GM20431 (cell line): ENCODE results near the gene GRSF1.
"Not testable (repeated sequence)": the region's sequence is repeated elsewhere in the genome, so short reads cannot be mapped to it uniquely, and the experiment has no call there.

Source experiments
- in situ Hi-C: fragments of 300-500 bp; cut with MseI, MboI; formaldehyde crosslinking; loops from one replicate; pipeline ENCODE4 v1.15.0; 2020; ENCODE audit warnings: low sequenced_read_pairs; ENCODE audit not compliant: unreplicated experiment

The GRSF1 gene, protein sequence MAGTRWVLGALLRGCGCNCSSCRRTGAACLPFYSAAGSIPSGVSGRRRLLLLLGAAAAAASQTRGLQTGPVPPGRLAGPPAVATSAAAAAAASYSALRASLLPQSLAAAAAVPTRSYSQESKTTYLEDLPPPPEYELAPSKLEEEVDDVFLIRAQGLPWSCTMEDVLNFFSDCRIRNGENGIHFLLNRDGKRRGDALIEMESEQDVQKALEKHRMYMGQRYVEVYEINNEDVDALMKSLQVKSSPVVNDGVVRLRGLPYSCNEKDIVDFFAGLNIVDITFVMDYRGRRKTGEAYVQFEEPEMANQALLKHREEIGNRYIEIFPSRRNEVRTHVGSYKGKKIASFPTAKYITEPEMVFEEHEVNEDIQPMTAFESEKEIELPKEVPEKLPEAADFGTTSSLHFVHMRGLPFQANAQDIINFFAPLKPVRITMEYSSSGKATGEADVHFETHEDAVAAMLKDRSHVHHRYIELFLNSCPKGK

DNA sequence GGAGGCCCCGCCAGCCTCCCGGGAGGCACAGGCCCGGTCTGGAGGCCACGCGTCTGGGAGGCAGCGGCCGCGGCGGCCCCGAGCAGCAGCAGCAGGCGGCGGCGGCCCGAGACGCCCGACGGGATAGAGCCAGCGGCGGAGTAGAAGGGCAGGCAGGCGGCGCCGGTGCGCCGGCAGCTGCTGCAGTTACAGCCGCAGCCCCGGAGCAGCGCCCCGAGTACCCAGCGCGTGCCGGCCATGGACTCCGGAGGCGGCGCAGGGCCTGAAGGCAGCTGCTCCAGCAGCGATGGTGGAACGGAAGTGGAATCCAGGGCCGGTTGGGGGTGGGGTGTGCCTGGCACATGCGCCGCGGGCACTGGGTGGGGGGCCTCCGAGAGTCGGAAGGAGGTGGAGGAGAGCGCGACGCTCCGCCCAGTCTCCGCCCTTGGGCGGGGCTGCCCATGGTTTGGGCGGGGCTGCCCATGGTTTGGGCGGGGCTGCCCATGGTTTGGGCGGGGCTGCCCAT is at the start of gene GRSF1:
Gene GRSF1, minus strand, starts transcription at position 302 of the 505 bp plus-strand sequence. Its CDS starts 63 bp downstream, at position 239.
- in situ Hi-C loops, result no loop called here

DNA sequence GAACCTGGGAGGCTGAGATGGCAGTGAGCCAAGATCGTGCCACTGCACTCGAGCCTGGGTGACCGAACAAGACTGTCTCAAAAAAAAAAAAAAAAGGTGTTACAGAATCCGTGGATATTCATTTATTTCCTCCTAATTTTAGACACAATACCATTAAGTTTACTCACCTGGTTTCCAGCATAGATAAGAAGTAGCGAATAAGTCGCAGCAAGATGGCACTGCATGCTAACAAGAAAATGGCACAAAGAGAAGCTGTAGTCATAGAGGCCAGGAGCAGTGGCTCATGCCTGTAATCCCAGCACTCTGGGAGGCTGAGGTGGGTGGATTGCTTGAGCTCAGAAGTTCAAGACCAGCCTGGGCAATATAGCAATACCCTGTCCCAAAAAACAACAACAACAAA is 45.5 kb upstream of the GRSF1 start:
- in situ Hi-C loops, result no loop called here

DNA sequence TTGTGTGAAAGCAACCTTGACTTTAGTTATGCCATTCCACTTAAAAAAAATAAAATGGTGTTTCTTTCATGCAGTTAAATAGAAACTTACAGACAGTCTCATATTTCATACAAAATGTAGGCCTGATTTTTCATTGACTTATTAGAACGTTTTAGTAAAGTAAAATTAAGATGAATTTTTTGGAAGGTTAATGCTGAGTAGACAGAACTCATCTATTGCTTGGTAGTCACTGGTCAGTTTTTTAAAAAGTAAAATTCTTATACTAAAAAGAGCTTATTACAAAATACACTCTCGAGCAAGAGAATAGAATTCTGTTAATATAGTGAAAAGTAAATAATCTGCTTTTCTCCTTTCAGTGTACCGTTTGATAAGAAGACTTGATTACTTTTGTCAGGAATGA is 41.0 kb upstream of the GRSF1 start:
- in situ Hi-C loops, result no loop called here

DNA sequence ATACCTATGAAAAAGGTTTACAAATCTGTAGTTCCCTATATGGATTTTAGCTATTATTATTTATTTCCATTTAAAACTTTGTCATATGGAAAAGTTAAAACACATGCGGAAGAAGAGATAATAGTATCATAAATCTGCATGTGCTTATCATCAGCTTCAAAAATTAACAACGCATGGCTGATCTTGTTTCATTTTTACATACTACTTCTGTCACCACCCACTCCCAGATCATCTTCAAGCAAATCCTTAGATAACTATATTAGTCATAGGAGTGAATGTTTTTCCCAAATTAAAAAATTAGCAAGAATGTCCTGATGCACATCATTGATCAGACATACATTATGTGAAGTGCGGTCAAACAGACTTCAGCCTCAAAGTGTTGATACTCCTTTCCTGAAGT is 37.9 kb upstream of the GRSF1 start:
- in situ Hi-C loops, result no loop called here

DNA sequence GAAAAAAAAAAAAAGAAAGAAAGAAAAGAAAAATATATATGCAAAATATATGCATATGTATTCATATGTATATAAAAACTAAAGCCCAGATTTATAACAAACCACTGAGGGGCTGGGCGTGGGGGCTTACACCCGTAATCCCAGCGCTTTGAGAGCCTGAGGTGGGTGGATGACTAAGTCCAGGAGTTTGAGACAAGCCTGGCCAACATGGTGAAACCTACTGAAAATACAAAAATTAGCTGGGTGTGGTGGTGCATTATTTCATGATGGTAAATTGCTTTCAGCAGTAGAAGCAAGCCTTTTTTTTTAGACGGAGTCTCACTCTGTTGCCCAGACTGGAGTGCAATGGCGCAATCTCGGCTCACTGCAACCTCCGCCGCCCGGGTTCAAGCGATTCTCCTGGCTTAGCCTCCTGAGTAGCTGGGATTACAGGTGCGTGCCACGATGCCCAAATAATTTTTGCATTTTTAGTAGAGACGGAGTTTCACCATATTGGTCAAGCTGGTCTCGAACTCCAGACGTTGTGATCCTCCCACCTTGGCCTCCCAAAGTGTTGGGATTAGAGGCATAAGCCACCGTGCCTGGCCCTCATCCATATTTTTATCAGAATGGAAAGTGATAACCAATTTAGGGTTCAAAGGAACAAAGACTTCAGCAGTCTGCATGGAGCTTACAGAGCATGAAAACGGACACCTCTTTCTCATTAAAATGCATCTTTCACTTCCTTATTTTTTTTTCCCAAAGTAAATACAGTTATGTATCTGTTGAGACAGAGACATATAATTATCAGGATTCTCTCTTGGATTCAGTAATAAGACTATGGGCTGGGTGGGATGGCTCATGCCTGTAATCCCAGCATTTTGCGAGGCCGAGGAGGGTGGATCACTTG is 34.8 kb upstream of the GRSF1 start:
- in situ Hi-C loops, result no loop called here

DNA sequence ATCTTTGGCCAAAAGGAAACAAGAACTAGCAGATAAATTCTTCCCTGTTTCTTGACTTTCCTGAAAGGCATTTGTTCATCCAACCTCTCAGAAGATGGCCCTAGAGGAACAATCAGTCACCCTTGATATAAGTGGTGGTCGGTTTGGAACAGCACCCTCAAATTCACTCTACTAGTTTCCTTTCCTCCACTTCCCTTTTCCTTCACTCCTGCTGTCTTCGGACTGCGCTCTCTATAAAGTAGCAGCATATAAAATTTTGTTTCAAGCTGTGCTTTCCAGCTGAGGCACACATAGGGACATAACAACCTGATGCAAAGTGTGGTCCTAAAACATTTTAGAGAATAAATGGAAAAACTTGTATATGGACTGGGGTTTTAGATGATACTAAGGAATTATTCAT is 33.5 kb upstream of the GRSF1 start:
- in situ Hi-C loops, result no loop called here

DNA sequence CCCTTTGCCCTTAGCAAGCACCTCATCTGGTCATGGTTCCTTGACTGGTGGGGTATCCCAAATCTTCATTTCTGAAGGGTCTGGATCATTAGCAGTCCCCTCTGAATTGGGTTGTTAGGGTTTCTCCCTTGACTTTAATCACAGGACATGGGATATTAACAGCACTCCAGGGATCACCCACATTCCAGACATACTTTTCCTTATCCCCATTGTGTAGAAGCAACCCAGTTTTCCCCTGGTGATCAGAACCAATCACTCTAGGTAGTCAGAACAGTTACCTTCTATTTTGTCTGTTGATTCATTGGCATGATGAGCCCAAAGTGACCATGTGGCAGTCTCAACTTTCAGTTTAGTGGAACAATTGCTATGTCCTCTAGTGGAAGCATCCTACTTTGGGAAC is 29.1 kb upstream of the GRSF1 start:
- in situ Hi-C loops, result no loop called here

DNA sequence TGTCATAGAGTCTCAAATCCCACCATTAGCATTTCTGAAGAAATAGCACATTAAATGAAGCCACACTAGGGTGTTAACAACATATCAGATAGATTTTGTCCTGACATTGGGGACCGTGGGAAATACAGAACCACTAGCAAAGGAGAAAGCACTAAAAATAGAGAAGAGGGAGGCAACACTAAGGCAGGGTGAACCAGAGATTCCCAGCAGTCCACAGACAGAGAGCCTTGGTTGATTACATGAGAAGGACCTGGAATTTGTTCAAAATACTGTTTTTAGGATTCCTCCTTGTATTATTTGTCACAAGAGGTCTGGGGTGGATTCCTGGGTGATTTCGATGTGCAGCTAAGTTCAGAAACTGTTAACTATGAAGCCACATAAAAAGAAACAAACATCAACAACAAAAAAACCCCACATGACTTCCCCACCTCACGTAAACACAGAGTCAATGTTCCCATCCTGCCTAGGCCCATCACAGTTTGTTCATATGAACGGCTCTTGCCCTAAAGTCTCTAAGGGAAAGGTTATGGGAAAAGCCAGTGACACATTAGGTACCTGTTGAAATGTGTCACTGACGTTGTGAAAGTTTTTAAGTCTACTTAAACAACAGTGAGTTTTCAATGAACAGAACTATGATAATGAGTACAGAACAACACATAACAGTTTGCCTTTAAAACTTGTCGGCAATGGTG is 23.6 kb upstream of the GRSF1 start:
- in situ Hi-C loops, result no loop called here

DNA sequence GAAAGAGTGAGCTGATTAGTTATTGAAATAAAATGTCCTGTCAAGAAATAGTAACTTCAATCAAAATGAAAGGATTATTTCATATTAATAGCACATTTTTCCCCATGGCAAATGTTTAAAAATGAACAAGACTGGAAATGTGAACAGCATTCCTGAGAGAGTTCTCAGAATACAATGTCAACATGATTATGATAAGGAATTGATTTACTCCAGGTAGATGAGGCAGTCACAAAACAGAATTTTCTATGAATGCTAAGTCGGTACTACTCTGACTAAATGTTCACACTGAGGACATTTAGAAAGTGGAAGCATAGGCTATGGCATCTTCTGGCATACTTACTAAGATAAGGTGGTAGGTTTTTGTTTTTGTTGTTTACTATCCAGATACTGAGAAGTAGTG is 19.4 kb upstream of the GRSF1 start:
- in situ Hi-C loops, result no loop called here

DNA sequence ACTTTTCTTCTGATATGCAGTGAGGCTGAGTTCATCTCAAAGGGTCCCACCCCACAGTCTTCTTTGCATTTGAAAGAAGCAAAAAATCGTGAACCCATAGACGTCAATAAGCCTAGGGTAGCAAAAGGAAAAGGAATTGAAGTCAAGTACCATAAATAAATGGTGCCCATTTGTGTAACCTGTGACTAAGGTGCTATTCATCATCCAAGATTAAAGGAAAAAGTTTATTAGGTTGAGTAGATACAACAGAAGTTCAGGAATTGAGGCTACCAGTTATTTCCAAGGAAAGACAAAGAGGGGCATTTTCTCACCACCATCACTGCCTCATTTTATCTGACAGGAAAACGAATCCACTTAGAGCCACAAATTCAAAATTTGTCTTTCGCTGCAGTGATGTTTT is 18.8 kb upstream of the GRSF1 start:
- in situ Hi-C loops, result no loop called here

DNA sequence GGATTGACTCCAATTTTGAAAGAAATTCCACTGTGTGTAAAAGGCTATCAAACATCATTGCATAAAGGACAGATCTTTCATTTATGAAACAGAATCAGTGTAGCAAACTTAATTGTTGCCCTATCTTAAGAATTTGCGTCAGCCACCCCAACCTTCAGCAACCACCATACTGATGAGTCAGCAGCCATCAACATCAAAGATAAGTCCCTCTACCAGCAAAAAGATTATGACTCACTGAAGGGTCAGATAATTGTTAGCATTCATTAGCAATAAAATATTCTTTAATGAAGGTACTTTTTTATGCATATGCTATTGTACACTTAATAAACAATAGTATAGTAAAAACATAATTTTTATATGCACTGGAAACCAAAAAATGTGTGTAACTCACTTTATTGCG is 15.8 kb upstream of the GRSF1 start:
- in situ Hi-C loops, result no loop called here

DNA sequence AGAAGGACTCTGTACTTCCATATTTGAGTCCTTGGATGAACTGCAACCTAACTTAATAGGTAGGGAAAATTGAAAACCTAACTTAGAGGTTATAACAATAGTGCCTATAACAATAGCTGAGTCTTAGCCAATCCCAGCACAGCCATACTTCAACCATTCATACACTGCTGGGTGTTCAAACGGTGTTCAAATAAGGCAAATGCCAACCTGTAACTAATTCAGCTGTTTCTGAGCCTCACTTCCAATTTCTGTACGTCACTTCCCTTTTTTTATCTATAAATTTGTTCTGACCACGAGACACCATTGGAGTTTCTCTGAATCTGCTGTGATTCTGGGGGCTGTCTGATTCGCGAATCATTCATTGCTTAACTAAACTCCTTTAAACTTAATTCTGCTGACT is 9.6 kb upstream of the GRSF1 start:
- in situ Hi-C loops, result no loop called here

DNA sequence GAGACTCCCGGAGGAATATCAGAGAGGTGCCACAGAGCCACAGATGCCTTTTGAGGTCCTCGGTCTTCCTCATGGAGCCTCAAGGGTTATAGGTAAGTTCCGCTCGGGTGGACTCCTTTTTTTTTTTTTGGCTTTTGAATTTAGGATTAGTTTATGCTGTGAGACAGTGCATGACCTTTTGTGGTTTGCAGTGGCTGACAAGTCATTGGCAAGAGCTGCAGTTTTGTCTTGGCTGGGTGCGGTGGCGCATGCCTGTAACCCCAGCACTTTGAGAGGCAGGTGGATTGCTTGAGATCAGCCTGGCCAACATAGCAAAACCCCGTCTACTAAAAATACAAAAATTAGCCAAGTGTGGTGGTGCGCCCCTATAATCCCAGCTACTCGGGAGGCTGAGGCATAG is 4.5 kb upstream of the GRSF1 start:
- in situ Hi-C loops, result no loop called here

DNA sequence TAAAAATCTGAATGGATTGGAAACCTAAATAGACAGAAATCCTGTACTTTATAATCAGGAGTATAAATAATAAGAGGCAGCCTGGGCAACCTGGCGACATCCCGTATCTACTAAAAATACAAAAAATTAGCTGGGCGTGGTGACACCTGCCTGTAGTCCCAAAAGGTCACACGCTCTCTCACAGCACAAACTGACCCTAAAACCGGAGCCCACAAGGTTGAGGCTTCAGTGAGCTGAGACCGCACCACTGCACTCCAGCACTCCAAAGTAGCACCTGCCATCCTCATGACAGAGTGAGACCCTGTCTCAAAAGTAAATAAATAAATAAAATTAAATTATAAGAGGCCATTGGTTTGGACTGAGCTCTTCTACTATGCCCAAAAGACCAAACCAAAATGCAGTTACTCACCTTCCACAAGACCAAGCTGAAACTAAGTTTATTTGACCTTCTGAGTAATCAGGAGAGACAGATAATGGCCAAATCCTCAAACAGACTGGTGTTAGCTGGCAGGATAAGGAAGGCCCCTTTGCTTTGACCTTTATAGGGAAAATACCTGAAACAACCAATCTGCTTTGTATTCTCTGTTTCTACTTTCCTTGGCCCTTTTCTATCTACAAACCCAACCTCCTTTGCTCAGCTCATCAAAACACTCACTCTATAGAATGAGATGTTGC is 3.2 kb upstream of the GRSF1 start:
- in situ Hi-C loops, result no loop called here

DNA sequence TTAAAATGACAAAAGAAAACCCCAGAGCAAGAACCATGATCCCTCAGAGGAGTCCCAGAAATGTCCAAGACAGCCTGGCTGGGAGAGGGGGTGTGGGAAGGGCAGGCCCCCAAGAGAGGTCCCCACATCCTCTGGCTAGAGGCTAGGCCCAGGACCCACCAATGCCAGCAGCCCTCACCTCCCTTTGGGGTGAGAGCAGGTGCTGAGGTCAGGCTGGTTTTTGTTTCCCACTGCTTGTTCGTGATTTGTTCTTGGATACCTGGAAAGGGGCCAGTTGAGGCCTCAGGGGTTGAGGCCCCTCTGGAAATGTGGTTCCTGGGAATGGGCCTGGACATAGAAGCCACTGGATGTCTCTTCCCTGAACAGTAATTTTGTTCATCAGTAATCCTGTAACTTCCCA is 2.3 kb upstream of the GRSF1 start:
- in situ Hi-C loops, result no loop called here

DNA sequence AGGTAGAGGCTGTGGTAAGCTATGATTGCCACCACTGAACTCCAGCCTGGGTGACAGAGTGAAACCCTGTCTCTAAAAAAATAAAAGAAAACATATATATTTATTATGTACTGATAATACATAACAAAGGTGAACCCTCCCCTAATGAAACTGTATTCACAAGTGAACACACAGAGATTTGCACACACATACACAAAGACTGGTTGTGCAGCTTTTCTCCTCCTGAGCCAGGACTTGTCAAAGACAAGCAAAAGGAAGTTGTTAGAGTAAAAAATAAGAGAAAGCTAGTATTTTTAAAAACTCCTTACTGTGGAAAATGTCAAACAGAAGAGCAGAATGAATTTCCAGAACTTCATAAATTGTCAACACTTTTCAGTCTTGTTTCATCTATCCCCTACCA is 1.5 kb upstream of the GRSF1 start:
- in situ Hi-C loops, result no loop called here

DNA sequence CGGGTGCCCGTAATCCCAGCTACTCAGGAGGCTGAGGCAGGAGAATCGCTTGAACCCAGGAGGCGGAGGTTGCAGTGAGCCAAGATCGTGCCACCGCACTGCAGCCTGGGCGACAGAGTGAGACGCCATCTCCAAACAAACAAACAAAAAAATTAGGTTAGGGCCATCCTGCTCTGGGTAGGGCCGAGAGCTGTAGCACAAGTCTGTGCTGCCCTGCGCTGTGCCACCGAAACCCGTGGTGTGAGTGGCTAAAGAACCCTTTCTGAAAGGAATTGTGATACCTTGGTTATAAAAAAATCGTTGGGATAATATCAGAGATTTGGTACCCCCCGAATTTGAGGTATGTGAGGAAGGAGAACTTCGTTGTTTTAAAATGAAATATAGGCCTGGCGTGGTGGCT is 941 bp upstream of the GRSF1 start:
- in situ Hi-C loops, result not testable (repeated sequence)

DNA sequence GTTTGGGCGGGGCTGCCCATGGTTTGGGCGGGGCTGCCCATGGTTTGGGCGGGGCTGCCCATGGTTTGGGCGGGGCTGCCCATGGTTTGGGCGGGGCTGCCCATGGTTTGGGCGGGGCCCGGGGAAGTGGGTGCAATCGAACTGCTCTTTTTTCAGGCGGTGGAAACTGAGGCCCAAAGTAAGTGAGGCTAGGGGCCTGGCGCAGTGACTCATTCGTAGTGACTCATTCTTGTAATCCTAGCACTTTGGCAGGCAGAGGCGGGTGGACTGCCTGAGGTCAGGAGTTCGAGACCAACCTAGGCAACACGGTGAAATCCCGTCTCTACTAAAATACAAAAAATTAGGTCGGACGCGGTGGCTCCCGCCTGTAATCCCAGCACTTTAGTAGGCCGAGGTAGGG is 447 bp upstream of the GRSF1 start:
- in situ Hi-C loops, result not testable (repeated sequence)

DNA sequence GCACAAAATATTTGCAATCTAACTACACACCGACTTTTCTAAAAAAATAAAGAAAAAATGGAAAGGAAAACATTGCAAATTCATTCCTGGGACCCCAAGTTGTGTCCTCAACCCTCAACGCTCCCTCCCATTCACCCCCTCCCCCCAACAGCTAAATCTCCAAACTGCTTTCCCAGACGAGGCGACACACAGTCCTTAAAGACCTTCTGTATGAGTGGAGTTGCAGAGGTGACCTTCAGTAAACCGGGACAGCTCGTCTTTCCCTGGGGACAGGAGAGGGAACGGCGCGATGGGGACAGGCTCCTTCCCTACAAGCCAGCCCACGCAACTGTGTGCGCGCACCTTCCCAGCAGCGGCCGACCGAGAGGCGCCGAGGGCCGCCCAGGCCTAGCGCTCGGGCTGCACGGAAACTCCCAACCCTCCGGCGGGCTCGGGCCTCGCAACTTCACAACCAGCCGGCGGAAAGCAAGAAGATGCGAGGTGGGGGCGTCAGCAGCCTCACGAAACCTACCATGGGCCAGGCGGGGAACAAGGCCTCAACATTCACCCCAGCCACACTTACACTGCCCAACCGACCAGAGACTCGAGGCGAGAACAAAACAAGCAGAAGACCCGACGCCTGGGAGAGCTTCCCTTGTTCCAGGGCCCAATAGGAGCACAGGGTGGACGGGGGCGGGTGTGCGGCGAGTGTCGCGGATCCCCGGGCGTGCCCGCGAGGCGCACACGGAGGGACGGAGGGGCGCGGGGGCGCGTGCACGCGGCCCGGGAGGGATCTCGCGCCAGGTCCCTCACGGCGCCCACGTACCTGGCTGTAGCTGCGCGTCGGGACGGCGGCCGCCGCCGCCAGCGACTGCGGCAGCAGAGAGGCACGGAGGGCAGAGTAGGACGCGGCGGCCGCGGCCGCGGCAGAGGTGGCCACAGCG is 763 bp downstream of the GRSF1 start:
- in situ Hi-C loops, result no loop called here
